MCF 10A (cell line): ENCODE measurements around the gene DDX39A. TPM values are rescaled to one million over a fixed set of nuclear protein-coding genes. Genes with fewer than 3 reads are reported as not detected.

Experiments
- BruUV-seq: library from RNA; stranded (reverse); fragments of 400-500 nt; replicated peaks from 2 replicates; lab custom pipeline; 2021; lab: Mats Ljungman, UMichigan
- CTCF ChIA-PET: fragments of 300-600 bp; sonication (Branson Sonifier 250); formaldehyde crosslinking; extraction: SDS; loops from one replicate; lab custom pipeline; 2021; ENCODE audit warnings: antibody characterized with exemption, inconsistent platforms; lab: Yijun Ruan, JAX
- POLR2A ChIA-PET: fragments of 300-600, 350-650 bp; sonication (Branson Sonifier 250); formaldehyde crosslinking; extraction: SDS; loops from one replicate; lab custom pipeline; 2020; ENCODE audit warnings: antibody characterized with exemption, inconsistent platforms; lab: Yijun Ruan, JAX
- DNase-seq: peaks from one replicate; pipeline ENCODE4 v3.0.0-alpha.2; 2018; ENCODE audit not compliant: unreplicated experiment
- H3K27ac Mint-ChIP-seq: one replicate; pipeline ENCODE4 v1.8.0; 2022; ENCODE audit warnings: mild to moderate bottlenecking, low read depth, mixed read lengths; ENCODE audit not compliant: unreplicated experiment
- H3K27me3 Mint-ChIP-seq: one replicate; pipeline ENCODE4 v1.8.0; 2022; ENCODE audit warnings: mixed read lengths; ENCODE audit not compliant: insufficient read depth, unreplicated experiment
- H3K36me3 Mint-ChIP-seq: one replicate; pipeline ENCODE4 v1.8.0; 2022; ENCODE audit warnings: mild to moderate bottlenecking, moderate library complexity, mixed read lengths; ENCODE audit not compliant: insufficient read depth, unreplicated experiment
- H3K4me1 Mint-ChIP-seq: one replicate; pipeline ENCODE4 v1.8.0; 2022; ENCODE audit warnings: mixed read lengths; ENCODE audit not compliant: insufficient read depth, unreplicated experiment
- H3K4me3 Mint-ChIP-seq: one replicate; pipeline ENCODE4 v1.8.0; 2022; ENCODE audit warnings: mild to moderate bottlenecking, moderate library complexity, mixed read lengths; ENCODE audit not compliant: unreplicated experiment
- H3K9me3 Mint-ChIP-seq: one replicate; pipeline ENCODE4 v1.8.0; 2022; ENCODE audit warnings: mixed read lengths; ENCODE audit not compliant: unreplicated experiment
- CTCF ChIP-seq: fragments of 200-600 bp; IDR thresholded peaks from one replicate; pipeline ENCODE4 v1.8.0; 2022; ENCODE audit warnings: antibody characterized with exemption, mild to moderate bottlenecking; ENCODE audit not compliant: unreplicated experiment
- intact Hi-C: fragments of 100-400 bp; cut with micrococcal nuclease; formaldehyde crosslinking; loops from 2 replicates; pipeline ENCODE4 v1.14.1; 2022
- total RNA-seq: library from RNA; stranded (reverse); gene quantifications from 2 replicates; pipeline ENCODE4 v1.2.3, GENCODE V29; 2022

DDX39A gene
- total RNA-seq, 1 experiment from 2014 or later = 65.4 TPM

DNA sequence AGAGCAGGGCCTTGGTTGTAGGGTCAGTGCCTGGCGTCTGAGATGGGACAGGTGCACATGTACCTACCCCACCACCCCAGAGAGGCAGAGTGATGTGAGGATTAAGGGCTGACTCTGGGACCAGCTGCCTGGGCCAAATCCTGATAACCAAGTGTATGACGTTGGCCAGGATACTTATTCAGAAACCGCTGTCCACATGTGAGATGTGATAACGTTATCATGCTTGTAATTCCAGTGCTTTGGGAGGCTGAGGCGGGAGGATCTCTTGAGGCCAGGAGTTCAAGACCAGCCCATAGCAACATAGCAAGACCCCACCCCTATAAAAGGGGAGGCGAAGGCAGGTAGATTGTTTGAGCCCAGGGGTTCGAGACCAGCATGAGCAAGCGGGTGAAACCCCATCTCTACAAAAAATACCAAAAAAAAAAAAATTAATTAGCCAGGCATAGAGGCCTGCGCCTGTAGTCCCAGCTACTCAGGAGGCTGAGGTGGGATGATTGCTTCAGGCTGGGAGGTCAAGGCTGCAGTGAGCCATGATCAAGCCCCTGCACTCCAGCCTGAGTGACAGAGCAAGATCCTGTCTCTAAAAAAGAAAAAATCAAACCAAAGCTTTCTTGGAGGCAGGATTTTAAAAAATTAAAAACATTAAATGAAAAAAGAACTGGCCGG, 27.9 kb downstream of the DDX39A start:
- ChIA-PET POLR2A (no interaction called here), CTCF (no interaction called here)
- H3K9me3 Mint-ChIP-seq = no peaks in the 10 kb centered on the region
- no peak overlapping the region for H3K4me3 Mint-ChIP-seq
- intact Hi-C loops = no loop called here
- H3K4me1 Mint-ChIP-seq = no peaks in the 10 kb centered on the region
- BruUV-seq = no TSS peak
- peaks cover 50% of the 10 kb centered on the region for H3K36me3 Mint-ChIP-seq
- no peak for DNase-seq
- no peak for TF ChIP-seq CTCF
- no peak overlapping the region for H3K27ac Mint-ChIP-seq
- no peaks in the 10 kb centered on the region for H3K27me3 Mint-ChIP-seq

GRCh38 chr19:14390548-14390947, 28.6 kb downstream of the DDX39A start:
- ChIA-PET POLR2A (no interaction called here), CTCF (no interaction called here)
- no peaks in the 10 kb centered on the region for H3K4me1 Mint-ChIP-seq
- no peak for TF ChIP-seq CTCF
- no TSS peak for BruUV-seq
- intact Hi-C loops = no loop called here
- peaks cover 55% of the 10 kb centered on the region for H3K36me3 Mint-ChIP-seq
- no peaks in the 10 kb centered on the region for H3K27me3 Mint-ChIP-seq
- no peaks in the 10 kb centered on the region for H3K9me3 Mint-ChIP-seq
- DNase-seq = no peak
- no peak overlapping the region for H3K4me3 Mint-ChIP-seq
- no peak overlapping the region for H3K27ac Mint-ChIP-seq

DNA sequence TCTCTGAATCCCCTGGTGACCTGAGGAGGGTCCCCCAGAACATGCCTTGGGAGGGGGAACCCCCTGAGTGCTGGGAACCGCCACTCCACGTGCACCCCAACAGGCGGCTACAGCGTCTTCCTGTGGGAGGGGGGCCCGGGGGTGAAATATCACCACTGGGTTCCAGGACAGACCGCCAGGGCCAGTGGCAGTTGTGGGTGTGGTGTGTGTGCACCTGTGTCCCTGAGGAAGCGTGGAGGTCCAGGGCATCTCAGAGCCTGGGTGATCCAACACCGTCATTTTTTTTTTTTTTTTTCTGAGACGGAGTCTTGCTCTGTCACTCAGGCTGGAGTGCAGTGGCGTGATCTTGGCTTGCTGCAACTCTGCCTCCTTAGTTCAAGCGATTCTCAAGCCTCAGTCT, 33.6 kb downstream of the DDX39A start:
- ChIA-PET CTCF (no interaction called here), POLR2A (interaction anchor here (0.6 kb wide), 1 partner anchor 1857 kb away, joined by 3 read pairs; no protein-coding TSS in a partner anchor)
- intact Hi-C loops = no loop called here
- no TSS peak for BruUV-seq
- Mint-ChIP-seq H3K4me3 (peak overlapping the region; percentile 63), H3K4me1 (peaks cover 29% of the 10 kb centered on the region), H3K27ac (peak overlapping the region; percentile 85), H3K9me3 (no peaks in the 10 kb centered on the region), H3K27me3 (no peaks in the 10 kb centered on the region), H3K36me3 (peaks cover 22% of the 10 kb centered on the region)
- no peak for DNase-seq
- TF ChIP-seq CTCF = no peak

- CTCF ChIA-PET = interaction anchor here (0.6 to 1.6 kb wide), 3 partner anchors 22 to 36 kb away, joined by 4 to 9 read pairs (median 4); no protein-coding TSS in a partner anchor
- TF ChIP-seq CTCF = no peak
- no TSS peak for BruUV-seq
- DNase-seq = peak; percentile 50
- intact Hi-C loops = loop anchor here (5.0 kb wide), 2 partner anchors 33 to 48 kb away; partner anchors contain the start of genes DDX39A and PKN1
- Mint-ChIP-seq H3K27ac (peak overlapping the region; percentile 85), H3K36me3 (peaks cover 16% of the 10 kb centered on the region), H3K4me3 (peak overlapping the region; percentile 63), H3K27me3 (no peaks in the 10 kb centered on the region), H3K9me3 (no peaks in the 10 kb centered on the region), H3K4me1 (peaks cover 34% of the 10 kb centered on the region)
- POLR2A ChIA-PET = interaction anchor here (1.2 to 1.7 kb wide), 2 partner anchors 31 to 33 kb away, joined by 3 read pairs; no protein-coding TSS in a partner anchor
Measured at GRCh38 chr19:14383661-14384555, 35.2 kb downstream of the DDX39A start.
